ENCODE data around the gene MYDGF.
A peak's percentile ranks its signal among the peaks of the same experiment; 100 is the strongest.
"Not testable (repeated sequence)": the region's sequence is repeated elsewhere in the genome, so short reads cannot be mapped to it uniquely, and the experiment has no call there.

The MYDGF gene

DNA sequence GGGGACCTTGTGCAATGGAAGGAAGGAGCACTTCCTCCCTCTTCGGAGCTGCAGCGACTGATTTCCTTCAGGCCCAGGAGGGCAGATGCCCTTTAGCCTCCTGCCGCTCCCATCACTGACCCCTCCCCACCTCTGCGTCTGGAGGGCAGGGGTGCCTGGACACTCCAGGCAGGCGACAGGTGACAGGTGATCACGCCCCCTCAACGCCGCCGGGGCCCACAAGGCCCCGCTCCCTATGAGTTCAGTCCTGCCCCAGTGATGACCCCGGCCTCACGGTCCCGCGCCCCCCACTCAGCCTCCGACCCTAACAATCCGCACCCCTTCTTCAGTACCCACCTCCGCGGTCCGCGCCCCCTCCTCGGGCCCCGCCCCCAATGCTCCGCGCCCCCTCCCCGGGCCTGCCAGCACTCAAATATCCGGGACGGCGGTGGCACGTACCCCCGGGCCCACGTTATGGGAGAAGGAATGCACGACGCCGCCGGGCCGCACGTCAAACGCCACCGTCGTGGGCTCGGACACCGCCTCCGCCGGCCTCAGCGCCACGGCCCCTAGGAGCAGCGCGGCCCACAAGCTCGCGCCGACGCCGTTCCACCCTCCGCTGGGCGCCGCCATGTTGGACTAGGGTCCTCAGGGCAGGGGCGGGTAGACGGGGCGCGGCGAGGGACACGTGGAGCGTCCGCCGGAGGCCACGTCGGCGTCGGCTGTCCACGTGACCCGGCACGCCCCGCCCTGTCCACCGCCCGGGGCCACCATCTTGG, at the start of gene MYDGF:
Gene MYDGF, minus strand, starts transcription at position 620 of the 758 bp plus-strand sequence. Its CDS starts 8 bp downstream, at position 612.
- peak; percentile 95 for DNase-seq

DNA sequence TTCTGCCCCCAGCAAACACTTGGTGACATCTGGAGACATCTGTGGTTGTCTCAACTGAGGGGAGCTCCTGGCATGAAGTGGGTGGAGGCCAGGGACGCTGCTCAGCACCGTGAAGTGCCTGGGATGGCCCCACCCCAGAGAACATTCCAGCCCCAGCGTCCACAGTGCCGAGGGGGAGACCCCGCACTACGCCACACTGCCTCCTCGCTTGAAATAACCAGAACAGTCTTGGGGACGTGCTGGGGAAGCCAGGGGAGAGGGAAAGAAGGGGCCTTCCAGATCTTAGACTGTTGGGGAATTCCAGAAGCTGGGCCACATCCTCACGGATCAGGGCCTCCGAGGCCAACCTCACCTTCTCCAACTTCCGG, 49.3 kb upstream of the MYDGF start:
- no peak for DNase-seq

DNA sequence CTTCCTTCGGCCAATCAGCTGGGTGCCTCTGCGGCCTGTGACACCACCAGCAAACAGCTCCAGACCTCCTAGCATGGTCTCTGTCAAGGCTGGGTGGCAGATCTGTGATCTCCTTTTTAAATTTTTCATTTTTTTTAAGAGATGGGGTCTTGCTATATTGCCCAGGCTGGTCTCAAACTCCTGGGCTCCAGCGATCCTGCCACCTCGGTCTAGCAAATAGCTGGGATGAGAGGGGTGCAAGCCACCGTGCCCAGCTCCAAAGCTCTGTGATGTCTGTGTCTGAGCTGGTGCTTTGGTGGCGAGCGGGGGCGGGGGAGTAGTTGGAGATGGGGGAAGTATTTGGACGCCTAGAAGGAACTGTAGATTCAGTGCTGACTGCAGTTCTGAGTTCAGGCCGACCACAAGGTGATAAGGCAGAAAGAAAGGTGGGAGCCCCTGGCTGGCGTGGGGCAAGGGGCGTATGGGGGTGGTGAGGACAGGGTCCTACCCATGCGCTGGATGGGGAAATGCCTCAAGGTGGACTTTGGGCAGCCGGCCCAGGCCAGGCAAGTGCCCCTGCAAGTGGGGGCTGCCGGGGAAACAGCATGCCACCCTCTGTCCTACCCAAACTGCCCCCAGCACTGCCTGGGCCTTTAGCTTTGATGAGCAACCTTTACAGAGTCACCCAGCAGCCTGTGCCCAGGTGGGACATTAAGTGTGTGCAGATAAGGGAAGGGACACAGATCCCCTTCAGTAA, 48.0 kb upstream of the MYDGF start:
- no peak for DNase-seq

- DNase-seq, result no peak
These were observed 47.2 kb upstream of the MYDGF start for GRCh38 chr19:4717191-4717965.

GRCh38 chr19:4715529-4716221, 45.5 kb upstream of the MYDGF start:
- DNase-seq, result no peak

DNA sequence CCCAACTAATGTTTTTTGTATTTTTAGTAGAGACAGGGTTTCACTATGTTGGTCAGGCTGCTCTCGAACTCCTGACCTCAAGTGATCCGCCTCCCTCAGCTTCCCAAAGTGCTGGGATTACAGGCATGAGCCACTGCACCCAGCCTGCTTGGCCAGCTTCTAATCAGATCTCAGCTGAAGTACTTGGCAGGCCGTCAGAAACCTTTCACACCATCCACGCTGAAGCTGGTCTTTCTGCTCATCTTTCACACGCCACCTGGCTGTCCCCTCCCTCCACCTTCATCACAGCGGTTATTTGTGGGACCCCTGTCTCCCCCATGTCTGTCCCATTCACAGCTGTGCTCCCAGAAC, 45.0 kb upstream of the MYDGF start:
- not testable (repeated sequence) for DNase-seq

GRCh38 chr19:4714016-4714415, 43.9 kb upstream of the MYDGF start:
- DNase-seq, result no peak

- DNase-seq, result no peak
These were observed 43.3 kb upstream of the MYDGF start for GRCh38 chr19:4713384-4713951.

GRCh38 chr19:4712771-4713170, 42.6 kb upstream of the MYDGF start:
- no peak for DNase-seq

- no peak for DNase-seq
These were observed 41.1 kb upstream of the MYDGF start for GRCh38 chr19:4711211-4711610.

GRCh38 chr19:4710281-4710600, 40.1 kb upstream of the MYDGF start:
- no peak for DNase-seq

DNA sequence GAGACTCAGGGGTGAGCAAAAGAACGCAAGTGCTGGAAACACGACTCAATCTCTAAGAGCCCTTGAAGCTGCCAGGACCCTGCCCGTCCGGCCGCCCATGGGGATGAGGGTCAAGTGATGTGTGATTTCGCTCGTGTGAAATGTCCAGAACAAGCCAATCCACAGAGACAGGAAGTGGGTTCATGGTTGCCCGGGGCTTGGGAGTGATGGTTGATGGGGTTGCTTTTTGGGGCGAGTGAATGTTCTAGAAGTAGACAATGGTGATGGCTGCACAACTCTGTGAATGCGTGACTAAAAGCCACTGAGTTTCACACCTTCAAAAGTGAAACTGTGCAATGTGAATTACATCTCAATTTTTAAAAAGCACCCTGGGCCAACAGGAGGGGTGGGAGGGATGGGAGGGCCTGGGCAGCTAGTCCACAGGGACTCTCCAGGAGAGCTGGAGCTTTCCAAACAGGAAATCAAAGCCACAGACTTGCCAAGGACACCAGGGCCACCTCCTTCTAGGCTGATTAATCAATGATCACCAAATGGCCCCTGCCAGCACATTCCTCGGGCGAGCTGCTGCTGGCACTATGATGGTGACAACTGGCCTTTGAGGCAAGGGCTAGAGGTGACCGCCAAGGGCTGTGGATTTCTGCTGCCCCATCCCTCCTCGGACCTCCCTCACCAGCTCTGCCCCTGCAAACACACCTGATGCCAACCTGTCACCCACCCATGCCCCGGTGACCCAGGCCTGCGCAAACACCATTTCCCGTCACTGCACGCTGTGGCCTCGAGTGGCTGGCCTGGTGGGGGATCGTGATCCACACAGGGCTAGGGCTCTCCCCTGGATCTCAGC, 39.5 kb upstream of the MYDGF start:
- no peak for DNase-seq

- no peak for DNase-seq
These were observed 38.0 kb upstream of the MYDGF start for GRCh38 chr19:4707956-4708650.

GRCh38 chr19:4707322-4707721, 37.2 kb upstream of the MYDGF start:
- DNase-seq, result no peak

DNA sequence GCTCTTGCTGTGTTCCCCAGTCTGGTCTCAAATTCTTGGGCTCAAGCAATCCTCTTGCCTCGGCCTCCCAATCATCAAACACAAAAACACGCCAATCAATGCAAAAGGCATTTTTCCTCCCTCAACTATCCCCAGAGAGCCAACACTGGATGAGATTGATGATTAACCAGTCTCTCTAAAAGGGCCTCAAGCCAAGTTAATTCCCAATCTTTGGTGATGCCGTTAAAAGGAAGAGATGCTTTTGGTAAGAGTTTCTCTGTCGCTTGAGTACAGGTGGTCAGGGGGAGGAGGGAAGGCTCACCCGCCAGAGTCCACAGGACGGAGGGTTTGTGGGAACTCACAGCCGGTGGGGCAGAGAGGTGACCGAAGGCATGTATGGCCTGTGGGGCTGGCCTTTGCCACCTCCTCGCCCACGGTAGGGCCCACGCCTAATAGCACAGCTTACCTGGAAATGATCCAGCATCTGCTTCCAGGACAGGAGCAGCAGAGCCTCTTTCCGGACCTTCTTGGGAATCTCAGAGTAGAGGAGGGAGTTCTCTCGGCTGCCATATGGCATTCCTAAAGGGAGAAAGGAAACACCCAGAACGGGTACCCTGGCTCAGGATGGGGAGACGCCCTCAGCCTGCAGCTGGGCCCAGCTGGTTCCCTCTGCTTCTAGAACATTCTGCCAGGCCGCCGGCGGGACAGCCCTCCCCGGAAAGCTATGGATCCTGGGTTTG, 35.4 kb upstream of the MYDGF start:
- no peak for DNase-seq

- DNase-seq, result no peak
These were observed 34.2 kb upstream of the MYDGF start for GRCh38 chr19:4704317-4704673.

GRCh38 chr19:4703671-4704316, 33.7 kb upstream of the MYDGF start:
- DNase-seq, result no peak

- no peak for DNase-seq
These were observed 32.6 kb upstream of the MYDGF start for GRCh38 chr19:4702764-4703163.

- DNase-seq, result no peak
These were observed 31.4 kb upstream of the MYDGF start for GRCh38 chr19:4701557-4701956.

DNA sequence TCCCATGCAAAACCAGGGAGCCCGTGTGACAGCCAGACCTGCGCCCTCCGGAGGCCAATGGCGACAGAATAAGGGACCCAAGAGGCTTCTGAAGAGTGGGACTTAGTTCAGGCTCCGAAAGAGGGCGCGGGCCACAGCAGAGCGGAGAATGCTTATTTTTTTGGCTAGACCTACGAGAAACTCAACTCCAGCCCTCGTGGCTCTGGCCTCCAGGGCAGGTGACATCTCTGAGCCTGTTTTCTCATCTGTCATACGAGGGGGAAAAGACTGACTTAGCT, 30.5 kb upstream of the MYDGF start:
- no peak for DNase-seq

All from activated naive CD4-positive, alpha-beta T cell treated with Interleukin-2 at 50 U/mL for 16 hours (primary cell).